Activated naive CD8-positive, alpha-beta T cell treated with anti-CD3 and anti-CD28 coated beads, Interleukin-2, amount 50 U/mL, for 16 hours (primary cell): ENCODE data around the gene PARP8.

ENCODE experiments used
- DNase-seq: peaks from one replicate; pipeline ENCODE4 v3.0.0-alpha.2; 2020; ENCODE audit warnings: low read depth, low spot score

The PARP8 gene

DNA sequence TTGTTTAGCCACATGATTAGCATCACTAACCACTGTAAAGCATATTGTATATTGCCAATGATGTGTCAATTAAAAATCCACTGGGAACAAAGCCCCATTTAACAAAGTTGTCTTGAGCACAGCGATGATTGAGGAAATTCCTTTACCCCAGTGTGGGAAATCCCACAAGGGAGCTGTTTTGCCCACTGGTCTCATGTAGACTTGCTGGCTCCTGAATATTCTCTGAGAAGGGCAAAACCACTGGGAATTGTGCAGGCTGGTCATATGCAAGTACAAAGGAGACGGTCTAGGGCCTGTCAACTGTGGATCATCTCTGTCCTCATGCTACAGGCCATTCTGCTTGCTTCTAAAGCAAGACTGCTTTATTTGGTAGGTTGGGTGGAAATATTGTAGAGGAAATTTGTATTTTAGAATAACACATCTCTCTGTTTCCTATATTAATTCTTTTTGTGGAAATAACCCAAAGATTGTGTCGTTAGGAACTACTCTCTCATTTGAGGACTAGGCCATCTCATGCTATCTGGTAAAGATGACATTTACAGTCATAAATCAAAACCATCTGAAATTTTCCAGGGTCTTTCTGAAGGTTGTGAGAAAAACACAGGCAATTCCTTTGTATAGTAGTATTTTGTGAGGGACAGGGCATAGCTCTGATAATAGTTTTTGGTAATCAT, 60.2 kb downstream of the PARP8 start:
- no peak for DNase-seq

DNA sequence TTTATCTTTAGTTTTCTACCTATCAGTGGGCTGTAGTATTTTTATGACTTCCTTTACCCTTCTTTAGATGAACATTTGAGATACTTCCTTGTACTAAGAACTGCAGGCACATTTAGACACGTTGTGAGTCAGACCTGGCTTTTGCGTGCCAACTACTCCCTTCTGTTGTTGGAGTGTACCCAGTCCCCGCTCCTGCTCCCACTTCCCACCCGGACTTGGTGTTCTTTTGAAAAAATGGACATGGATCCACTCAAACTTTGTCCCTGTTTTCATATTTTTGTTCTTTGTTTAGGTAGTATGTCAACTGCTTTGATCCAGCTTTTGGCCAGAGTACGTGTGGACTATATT, 60.7 kb downstream of the PARP8 start:
- no peak for DNase-seq

DNA sequence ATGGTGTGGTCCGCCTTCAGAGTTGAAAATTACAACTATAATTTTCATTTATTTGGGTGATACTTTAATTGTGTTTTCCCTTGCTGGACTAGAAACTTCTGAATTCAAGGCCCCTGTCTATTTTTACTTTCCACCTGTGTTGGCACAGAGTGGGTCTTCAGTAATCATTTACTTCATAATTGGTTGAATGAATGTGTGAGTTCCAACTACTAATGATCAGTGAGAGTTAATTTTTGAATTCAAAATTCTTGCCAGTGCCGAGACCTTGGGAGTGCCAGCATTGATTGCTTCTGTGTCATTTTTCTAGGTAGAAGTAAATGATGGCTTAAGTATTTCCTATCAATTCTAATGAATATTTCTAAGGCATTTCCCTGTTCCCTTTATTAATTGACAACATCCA, 61.4 kb downstream of the PARP8 start:
- no peak for DNase-seq

DNA sequence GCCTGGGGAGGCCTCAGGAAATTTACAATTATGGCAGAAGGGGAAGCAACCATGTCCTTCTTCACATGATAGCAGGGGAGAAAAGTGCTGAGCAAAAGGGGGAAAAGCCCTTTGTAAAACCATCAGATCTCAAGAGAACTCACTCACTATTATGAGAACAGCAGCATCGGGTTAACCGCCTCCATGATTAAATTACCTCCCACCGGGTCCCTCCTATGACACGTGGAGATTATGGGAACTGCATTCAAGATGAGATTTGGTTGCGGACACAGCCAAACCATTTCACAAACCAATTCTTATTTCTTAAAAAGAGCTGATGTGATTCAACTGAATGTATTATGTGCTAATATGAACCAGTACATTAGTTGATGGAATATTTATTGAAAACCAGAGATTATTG, 63.9 kb downstream of the PARP8 start:
- DNase-seq, result no peak

DNA sequence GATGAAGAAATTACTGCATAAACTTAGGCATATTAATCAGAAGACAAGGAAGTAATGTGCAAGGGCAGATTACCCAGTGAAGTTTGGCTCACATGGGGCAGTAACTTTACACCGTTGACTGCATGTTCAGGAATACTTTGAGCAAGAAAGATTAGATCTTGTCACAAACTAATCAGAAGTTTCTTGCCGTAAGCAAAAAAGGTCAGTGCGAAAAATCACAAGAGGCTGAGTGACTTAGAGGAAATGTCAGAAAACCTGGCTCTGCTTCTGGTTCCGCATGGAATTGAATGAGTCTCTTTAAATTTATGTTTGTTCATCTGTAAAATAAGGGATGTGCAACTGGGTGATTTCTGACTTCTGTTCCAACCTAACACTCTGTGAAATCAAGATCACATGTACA, 64.4 kb downstream of the PARP8 start:
- no peak for DNase-seq

DNA sequence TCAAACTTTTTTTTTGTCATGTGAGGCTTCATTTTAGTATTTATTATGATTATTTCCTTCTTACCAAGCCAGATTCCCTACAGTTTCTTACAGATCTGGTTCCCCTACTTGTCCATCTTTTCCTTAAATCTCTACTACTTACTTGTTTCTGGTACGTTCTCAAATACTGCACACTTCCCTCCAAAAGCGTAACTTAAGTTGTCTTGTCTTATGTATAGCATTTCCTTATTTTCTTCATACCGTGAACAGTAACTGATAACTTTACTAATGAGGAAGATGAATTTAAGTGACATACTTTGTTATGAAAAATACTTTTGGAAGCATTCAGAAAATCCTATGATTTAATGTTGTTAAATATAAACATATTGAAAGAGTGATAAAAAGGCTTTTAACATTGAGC, 67.3 kb downstream of the PARP8 start:
- no peak for DNase-seq

DNA sequence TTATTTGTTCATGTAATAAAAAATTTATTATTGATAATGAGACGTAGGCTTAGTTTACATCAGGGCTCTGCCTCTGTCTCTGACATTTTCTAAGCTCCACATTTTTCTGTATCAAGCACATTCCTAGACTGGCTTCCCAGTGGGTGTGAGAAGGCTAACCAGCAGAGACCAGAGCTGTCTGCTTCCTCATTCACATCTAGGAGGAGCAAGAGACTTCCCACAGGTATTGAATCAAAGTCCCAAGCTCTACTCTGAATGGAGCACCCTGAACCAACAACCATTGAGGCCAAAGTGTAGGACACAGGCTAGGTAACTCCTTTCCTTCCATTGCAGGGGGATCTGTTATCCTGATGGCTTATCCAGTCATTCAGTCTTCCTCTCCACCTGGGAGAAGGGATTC, 72.4 kb downstream of the PARP8 start:
- DNase-seq, result no peak

DNA sequence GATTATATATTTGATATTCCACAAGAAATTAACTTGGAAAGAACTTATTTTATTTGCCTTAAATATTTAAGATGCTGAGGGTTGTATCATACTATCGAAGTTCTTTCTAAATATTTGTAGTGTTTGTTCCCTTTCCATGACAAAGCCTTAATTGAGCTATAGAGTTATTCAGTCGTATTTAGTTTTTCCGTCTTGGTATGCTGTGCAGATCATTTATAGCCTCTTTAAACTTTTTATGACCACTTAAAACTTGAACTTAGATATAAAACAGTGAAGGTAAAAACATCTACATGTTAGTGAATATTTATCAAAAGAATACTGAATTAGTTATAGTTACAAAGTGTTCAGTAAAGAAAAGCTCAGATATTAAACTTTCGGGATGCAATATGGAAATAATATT, 74.4 kb downstream of the PARP8 start:
- DNase-seq, result no peak

DNA sequence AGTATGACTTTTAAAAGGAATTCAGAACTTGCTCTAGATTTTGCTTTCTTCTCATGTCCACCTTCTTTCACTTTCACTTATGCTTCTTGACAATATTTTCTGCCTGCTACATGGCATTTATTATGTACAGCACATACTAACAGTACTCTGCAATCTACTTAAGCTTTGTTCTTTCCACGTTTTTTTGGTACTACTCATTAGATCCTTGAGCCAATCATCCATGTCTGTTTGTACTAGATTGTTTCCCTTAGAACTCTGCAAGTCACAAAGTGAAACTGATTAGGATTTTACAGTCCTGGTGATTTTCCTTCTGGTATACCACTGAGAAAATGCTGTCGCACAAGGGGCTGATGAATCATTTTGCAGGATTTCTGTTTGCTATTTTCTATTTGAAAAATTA, 78.3 kb downstream of the PARP8 start:
- no peak for DNase-seq

DNA sequence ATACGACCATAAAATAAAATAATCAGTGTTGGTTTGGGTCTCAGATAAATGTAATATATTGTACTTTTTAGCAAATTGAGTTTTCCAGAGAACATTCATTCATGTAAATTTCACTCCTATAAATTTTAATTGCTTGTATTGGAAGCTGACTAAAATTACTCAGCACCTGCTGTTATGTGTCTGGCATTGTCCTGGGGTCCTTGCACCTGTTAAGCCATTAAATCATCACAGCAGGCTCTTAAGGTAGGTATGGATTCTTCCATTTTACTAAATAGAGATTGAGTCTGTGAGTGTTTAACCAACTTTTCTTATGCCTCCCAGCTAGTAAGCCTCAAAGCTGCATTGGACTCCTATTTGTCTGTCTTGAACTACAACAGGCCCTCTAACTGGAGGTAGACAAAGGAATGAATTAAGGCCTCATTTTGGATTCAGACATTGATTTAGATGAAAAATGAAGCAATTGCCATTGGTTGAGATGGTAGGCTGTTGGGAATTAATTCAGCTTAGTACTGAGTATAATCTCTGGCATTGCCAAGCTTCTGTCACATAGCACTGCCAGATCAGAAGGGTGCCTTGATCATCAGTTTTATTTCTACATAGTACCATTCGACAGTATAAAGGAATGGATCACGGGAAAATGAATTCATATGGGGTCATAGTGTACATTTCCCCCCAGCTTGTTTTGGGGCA, 78.9 kb downstream of the PARP8 start:
- DNase-seq, result no peak

DNA sequence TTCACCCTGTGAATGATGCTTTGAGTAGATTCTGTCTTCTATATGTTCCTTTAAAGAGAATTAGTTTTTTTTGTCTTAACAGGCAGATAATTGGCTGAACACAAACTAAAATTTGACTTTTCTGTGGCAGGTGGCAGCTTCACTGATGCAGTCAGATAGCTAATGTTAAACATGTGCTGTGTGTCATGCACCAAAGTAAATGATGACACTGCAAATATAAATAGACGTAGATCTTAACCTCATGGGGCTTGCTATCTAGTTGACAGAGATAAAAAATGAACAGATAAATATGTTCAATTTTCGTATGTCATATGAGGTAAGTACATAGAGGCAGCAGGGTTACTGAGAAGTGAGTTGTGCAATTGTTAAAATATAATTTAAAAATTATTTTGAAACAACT, 82.7 kb downstream of the PARP8 start:
- no peak for DNase-seq

DNA sequence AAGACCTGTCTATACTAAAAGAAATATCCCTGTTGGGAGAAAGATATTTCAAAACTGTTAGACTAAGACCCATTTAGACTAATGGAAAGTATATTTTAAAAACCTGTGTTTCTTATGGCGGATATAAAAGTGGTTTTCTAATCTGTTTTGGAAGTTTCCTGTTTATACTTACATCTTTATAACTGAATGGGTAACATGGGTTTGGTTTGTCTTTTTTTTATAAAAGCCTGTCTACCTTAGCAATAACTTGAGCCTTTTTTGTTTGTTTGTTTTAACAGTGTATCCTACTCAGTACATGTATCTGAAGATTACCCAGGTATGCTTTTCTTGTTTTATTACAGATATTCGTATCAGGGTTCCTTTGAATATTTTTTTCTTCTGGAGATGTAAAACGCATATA, 83.4 kb downstream of the PARP8 start:
- no peak for DNase-seq

DNA sequence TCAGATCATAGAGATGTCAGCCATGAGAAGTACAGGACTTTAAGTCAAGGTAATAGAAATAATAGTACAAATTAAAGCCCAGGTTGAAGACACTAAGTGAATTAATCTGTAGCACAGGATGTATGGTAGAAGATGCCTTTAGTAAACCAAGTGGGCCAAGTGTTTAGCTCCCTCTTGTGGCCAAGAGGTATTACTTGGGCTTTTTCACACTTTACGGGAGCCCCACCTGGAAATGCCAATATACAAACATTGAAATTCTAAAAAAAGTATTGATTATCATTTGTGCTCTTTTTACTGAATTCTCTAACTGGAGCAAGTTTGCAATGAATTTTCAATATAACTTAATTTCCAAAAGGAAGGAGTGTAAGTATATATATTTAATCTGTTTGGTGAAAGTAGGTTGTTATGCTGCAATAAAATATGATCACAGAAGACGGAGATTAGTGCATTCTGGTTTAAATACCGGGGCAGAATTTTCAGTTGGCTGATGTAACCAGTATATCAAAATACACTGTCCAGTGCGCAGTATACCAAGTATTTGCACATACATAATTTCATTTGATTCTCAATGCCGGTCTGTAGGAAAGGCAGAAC, 84.7 kb downstream of the PARP8 start:
- no peak for DNase-seq

DNA sequence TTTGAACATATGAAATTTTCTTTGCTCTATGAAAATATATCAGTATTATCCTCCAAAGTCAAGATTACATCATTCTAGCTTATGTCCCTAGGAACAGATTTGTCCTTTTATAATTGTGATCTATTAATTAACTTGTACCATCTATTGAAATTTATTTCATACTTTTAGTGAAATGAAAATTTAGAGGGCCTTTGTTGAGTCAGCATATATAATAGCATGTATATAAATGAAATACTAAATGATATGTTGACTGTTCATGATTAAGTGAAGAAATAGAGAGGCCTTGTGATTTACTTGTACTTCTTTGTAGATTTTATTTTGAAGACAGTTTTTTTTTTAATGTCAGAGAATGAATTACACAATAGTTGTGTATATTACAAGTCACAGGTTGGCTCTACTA, 86.4 kb downstream of the PARP8 start:
- DNase-seq, result no peak

DNA sequence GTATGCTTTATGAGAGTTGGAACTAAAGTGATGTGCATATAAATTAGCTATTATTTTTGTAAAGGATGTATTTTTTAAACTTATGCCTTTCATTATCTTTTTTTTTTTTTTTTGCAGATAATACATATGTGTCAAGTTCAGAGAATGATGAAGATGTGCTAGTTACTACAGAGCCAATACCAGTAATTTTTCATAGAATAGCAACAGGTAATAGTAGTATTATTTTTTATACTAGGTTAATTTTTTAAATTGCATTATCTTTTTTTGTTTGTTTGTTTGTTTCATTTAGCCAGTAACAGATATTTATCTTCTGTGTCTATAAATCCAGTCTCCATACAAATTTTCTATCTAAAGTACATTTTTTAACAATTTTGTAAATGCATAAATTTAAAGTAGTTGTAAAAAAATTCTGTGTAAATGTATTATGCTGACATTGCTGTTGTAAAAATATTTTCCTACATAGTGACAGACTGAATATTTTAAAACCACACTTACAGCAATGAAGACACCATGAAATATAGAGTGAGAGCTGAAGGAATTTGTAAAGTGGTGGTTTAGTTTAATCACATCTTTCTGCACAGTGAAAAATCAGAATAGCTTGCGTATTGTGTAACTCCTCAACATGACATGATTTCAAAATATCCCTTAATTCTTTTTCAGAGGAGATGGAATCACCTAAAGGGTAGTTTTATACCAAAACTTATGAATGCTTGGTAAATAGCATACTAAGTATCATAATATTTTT, 93.3 kb downstream of the PARP8 start:
- no peak for DNase-seq

DNA sequence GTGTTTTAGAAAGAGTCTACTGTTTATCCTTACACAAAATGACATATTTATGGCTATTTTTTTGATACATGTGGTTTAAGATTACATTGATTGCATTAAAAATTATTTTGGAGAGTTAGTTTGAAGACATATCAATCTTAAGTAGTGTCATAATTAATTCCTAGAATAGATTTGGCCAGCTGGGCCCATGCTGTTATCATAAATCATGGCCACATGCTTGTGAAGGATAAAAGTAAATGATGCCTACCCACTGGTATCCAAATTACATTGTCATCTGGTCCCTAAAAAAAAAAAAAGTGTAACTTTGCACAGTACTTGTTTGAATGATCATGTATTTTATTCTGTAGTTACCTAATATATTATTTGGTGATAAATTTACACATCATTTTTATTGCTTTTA, 96.9 kb downstream of the PARP8 start:
- DNase-seq, result no peak

DNA sequence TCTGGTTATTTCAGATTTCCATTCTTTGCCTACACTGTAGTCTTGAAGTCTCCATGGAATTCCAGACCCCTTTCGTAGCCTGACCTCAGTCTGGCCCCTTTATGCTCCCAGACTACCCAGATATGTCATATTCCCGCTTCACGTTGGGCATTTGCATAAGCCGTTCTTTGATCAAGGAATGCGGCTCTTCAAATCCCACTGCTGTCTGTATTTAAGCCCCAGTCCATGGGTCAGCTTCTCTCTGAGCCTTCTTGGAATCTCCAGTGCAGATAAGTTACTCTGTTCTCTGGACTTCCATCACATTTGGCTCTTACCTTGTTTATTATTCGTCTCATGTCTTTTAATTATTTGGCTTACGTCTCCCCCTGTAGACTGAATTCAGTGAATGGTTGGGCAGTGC, 97.4 kb downstream of the PARP8 start:
- DNase-seq, result no peak

DNA sequence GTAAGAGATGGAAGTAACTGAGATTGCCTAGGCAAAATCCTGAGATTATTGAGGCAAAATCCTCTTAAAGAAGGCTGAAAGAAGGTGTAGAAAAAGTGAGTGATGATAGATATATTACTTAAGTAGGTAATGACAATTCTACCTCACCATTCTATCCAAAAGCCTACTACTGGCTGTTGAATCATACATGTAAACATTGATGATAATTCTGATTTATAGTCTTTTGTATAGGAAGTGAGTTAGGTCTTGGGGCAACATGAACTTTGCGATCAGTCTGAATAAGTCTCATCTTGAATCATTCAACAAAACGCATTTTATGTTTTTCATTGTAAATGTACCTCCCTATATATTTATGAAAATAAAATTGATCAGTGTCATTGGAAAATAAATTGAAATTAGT, 99.6 kb downstream of the PARP8 start:
- DNase-seq, result no peak

DNA sequence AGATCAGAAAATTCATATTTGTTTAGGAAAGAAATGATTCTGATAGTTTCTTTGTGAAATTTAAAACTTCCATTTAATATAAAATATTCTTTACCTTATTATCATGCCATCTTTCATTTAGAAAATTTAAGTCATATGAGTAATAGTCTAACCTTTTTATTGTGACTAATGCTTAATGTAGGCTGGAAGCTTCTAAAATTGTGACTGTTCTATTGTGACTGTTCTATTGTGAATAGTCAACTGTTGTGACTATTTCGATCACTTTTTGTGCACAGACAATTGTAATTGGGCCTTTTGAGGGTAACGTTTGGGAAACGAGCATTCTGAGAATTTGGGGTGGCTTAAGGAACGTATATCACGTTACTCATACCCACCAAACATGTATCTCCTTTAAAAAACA, 100.0 kb downstream of the PARP8 start:
- no peak for DNase-seq

DNA sequence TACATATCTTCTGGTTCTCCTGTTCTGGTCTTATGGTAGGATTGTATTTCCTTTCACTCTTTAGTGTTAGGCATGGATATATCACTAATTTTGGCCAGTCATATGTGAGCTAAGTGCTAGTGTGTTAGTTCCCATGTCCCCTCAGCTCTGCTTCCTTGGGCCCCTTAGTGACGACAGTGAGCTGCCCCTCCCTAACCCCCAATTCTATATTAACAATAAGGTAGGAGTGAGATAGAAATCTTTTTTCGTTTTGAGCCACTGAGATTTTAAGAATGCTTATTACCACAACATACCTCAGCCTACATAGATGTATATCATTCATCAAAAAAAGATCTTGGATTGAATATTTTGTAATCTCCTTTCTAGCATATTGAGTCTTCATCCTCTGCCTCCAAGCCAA, 100.5 kb downstream of the PARP8 start:
- no peak for DNase-seq

DNA sequence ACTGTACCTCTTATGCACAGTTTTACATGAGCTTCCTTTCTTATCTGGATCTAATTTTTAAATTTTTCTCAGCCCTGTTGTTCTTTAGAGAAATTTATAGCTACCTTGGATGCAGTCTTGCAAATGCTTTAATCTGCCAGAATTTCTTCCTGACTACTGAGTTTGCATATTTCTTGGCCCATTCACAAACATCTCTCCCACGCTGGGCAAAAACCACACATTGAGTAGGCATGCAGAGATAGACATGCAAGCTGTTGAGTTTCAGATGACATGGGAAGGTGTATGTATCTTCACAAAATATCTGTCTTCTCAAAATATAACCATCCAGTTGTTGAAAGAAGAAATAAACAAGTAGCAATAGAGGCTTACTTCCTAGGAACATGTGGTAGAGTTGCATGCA, 101.2 kb downstream of the PARP8 start:
- no peak for DNase-seq

DNA sequence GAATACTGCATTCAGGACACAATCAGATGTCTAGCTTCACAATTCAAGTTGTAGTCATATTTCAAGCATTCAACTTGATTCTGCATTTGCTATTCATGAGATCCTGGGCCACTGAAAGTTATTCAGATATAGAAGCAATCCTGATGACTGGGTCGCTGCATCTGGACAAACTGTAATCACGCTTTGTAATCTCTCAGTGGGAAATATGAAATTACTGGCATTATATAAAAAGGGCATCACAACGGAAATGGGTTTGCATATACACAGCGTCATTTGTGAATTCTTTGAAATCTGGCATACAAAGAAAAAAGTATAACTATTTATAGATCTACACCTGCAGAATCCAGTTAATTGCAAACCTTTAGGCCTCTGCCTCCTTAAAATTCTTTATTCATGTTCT, 102.2 kb downstream of the PARP8 start:
- DNase-seq, result no peak

DNA sequence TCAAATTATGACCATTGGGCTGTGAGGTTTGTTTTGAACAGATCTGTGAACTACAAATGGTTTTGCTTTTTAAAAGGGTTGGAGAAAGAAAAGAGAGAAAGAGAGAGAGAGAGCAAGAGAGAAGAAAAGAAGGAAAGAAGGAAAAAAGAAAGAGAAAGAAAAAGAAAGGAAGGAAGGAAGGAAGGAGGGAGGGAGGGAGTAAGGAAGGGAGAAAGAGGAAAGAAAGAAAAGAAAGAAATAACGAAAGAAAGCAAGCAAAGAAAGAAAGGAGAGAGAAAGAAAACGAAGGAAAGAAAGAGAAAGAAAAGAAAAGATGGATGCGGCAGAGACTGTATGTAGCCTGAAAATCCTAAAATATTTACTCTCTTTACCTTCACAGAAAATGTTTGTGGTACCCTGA, 104.0 kb downstream of the PARP8 start:
- no peak for DNase-seq
